ENCODE measurements around the gene APPL2. TPM values are rescaled to one million over a fixed set of nuclear protein-coding genes. Genes with fewer than 3 reads are reported as not detected.

The APPL2 gene
- polyA plus RNA-seq, 1 donor from 2014 or later, result 47.0 TPM

- H4K20me1 ChIP-seq (ENCODE audit: insufficient read depth), result no peaks in the 10 kb centered on the region
- no peak overlapping the region for H2AFZ ChIP-seq (ENCODE audit: low read depth, low read length)
- H3K27ac ChIP-seq (ENCODE audit: low read length), result no peak overlapping the region
- H3F3A ChIP-seq (ENCODE audit: insufficient read depth, low read length, poor library complexity, severe bottlenecking), result no peaks in the 10 kb centered on the region
- H3K79me2 ChIP-seq (replicated peaks; ENCODE audit: insufficient read depth, low read length), result no peaks in the 10 kb centered on the region
- no peaks in the 10 kb centered on the region for H3K9me3 ChIP-seq (ENCODE audit: low read length)
- H3K9me2 ChIP-seq (ENCODE audit: insufficient read depth, low read length), result no peaks in the 10 kb centered on the region
- no peaks in the 10 kb centered on the region for H3K36me3 ChIP-seq (ENCODE audit: insufficient read depth, low read length)
- H3K4me3 ChIP-seq (ENCODE audit: low read length), result no peak overlapping the region
- H3K4me2 ChIP-seq (ENCODE audit: low read length), result no peak overlapping the region
- no peaks in the 10 kb centered on the region for H3K27me3 ChIP-seq (ENCODE audit: insufficient read depth, low read depth, low read length)
- TF ChIP-seq RAD21 (conservative IDR thresholded peaks at IDR 0.05) (no peak), REST (IDR thresholded peaks at IDR 0.05; ENCODE audit: borderline replicate concordance) (no peak), POLR2AphosphoS5 (IDR thresholded peaks at IDR 0.05) (no peak), EP300 (conservative IDR thresholded peaks at IDR 0.05; ENCODE audit: poor library complexity, severe bottlenecking) (no peak), MXI1 (conservative IDR thresholded peaks at IDR 0.05; ENCODE audit: poor library complexity, severe bottlenecking) (no peak), EZH2 (IDR thresholded peaks at IDR 0.05; ENCODE audit: borderline replicate concordance, insufficient read depth, low read length, poor library complexity, severe bottlenecking) (no peak), CTCF (IDR thresholded peaks at IDR 0.05; ENCODE audit: poor library complexity, severe bottlenecking) (no peak), SMC3 (conservative IDR thresholded peaks at IDR 0.05; ENCODE audit: poor library complexity) (no peak), TAF1 (IDR thresholded peaks at IDR 0.05; ENCODE audit: low read depth) (no peak)
- H3K9ac ChIP-seq (ENCODE audit: low read length), result no peak overlapping the region
Measured at GRCh38 chr12:105278043-105278697, 42.2 kb upstream of the APPL2 start.

- Histone ChIP-seq H3K9me2 (ENCODE audit: insufficient read depth, low read length) (no peaks in the 10 kb centered on the region), H3K9me3 (ENCODE audit: low read length) (no peaks in the 10 kb centered on the region), H3F3A (ENCODE audit: insufficient read depth, low read length, poor library complexity, severe bottlenecking) (no peaks in the 10 kb centered on the region), H2AFZ (ENCODE audit: low read depth, low read length) (no peak overlapping the region), H3K27ac (ENCODE audit: low read length) (no peak overlapping the region), H3K36me3 (ENCODE audit: insufficient read depth, low read length) (no peaks in the 10 kb centered on the region), H3K9ac (ENCODE audit: low read length) (no peak overlapping the region), H4K20me1 (ENCODE audit: insufficient read depth) (no peaks in the 10 kb centered on the region), H3K4me2 (ENCODE audit: low read length) (no peak overlapping the region), H3K4me3 (ENCODE audit: low read length) (no peak overlapping the region), H3K27me3 (ENCODE audit: insufficient read depth, low read depth, low read length) (no peaks in the 10 kb centered on the region), H3K79me2 (replicated peaks; ENCODE audit: insufficient read depth, low read length) (no peaks in the 10 kb centered on the region)
- TF ChIP-seq SMC3 (conservative IDR thresholded peaks at IDR 0.05; ENCODE audit: poor library complexity), result no peak
- no peak for TF ChIP-seq POLR2AphosphoS5 (IDR thresholded peaks at IDR 0.05)
- TF ChIP-seq EZH2 (IDR thresholded peaks at IDR 0.05; ENCODE audit: borderline replicate concordance, insufficient read depth, low read length, poor library complexity, severe bottlenecking), result no peak
- no peak for TF ChIP-seq TAF1 (IDR thresholded peaks at IDR 0.05; ENCODE audit: low read depth)
- TF ChIP-seq CTCF (IDR thresholded peaks at IDR 0.05; ENCODE audit: poor library complexity, severe bottlenecking), result no peak
- TF ChIP-seq EP300 (conservative IDR thresholded peaks at IDR 0.05; ENCODE audit: poor library complexity, severe bottlenecking), result no peak
- TF ChIP-seq MXI1 (conservative IDR thresholded peaks at IDR 0.05; ENCODE audit: poor library complexity, severe bottlenecking), result no peak
- no peak for TF ChIP-seq REST (IDR thresholded peaks at IDR 0.05; ENCODE audit: borderline replicate concordance)
Measured at GRCh38 chr12:105275997-105276733, 40.2 kb upstream of the APPL2 start.
